ENCODE results near the gene KLK12.

Gene KLK12, protein sequence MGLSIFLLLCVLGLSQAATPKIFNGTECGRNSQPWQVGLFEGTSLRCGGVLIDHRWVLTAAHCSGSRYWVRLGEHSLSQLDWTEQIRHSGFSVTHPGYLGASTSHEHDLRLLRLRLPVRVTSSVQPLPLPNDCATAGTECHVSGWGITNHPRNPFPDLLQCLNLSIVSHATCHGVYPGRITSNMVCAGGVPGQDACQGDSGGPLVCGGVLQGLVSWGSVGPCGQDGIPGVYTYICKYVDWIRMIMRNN

DNA sequence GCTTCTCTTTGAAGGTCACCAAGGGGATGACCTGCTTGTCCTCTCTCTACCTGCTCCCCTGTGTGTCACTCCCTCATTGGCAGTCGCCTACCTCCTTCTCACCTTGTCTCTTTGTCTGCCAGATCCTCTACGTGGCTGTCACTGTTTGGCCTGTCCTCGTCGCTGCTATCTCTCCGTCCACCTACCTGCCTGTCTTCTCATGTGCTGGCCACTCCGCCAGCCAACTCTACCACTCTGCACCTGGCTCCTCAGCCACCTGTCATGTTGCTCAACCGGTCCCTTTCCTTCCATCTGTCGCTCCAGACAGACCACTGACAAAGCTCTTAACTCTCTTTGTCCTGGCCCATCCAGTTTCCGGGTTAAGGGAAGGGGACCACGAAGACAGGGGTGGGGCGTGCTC lies at the start of gene KLK12:
KLK12 (minus strand) TSS at position 299 of the 400 bp plus-strand sequence. CDS start 381 bp downstream, outside the sequence.
- Mint-ChIP-seq H3K4me3 (no peak within 1 kb of the TSS), H3K27me3 (ENCODE audit: low read depth) (peaks cover 43% of the 10 kb centered on the region), H3K27ac (no peak within 1 kb of the TSS), H3K4me1 (no peaks in the 10 kb centered on the region), H3K36me3 (ENCODE audit: low read depth) (no peaks in the 10 kb centered on the region), H3K9me3 (no peaks in the 10 kb centered on the region)
- TF ChIP-seq, protein P1, sequence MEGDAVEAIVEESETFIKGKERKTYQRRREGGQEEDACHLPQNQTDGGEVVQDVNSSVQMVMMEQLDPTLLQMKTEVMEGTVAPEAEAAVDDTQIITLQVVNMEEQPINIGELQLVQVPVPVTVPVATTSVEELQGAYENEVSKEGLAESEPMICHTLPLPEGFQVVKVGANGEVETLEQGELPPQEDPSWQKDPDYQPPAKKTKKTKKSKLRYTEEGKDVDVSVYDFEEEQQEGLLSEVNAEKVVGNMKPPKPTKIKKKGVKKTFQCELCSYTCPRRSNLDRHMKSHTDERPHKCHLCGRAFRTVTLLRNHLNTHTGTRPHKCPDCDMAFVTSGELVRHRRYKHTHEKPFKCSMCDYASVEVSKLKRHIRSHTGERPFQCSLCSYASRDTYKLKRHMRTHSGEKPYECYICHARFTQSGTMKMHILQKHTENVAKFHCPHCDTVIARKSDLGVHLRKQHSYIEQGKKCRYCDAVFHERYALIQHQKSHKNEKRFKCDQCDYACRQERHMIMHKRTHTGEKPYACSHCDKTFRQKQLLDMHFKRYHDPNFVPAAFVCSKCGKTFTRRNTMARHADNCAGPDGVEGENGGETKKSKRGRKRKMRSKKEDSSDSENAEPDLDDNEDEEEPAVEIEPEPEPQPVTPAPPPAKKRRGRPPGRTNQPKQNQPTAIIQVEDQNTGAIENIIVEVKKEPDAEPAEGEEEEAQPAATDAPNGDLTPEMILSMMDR (IDR thresholded peaks at IDR 0.05; ENCODE audit: unreplicated experiment in 3 of 3) = no peak

DNA sequence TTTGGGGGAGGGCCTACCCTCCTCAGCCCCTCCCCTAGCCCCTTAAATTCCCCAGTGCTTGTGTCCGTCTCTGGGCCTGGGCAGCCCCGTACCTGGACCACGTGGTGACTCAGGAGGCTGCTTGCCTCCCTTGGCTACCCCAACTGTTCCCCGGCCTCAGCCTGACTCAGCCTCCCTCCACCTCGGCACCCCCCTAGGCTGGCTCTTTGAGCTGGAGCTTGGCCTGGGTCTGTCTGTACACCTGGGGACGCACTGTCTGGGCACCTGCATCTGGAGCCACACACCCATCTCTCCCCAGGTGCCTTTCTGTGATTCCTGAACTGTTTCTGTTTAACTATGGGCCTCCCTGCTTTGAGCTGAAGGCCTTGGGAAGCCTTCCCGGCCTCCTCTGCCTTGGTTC lies 49.7 kb upstream of the KLK12 start:
- Mint-ChIP-seq H3K36me3 (ENCODE audit: low read depth) (no peaks in the 10 kb centered on the region), H3K4me1 (no peaks in the 10 kb centered on the region), H3K27me3 (ENCODE audit: low read depth) (peaks cover 28% of the 10 kb centered on the region), H3K9me3 (no peaks in the 10 kb centered on the region), H3K4me3 (no peak overlapping the region), H3K27ac (no peak overlapping the region)
- TF ChIP-seq, protein P1 (IDR thresholded peaks at IDR 0.05; ENCODE audit: unreplicated experiment in 3 of 3) = no peak

DNA sequence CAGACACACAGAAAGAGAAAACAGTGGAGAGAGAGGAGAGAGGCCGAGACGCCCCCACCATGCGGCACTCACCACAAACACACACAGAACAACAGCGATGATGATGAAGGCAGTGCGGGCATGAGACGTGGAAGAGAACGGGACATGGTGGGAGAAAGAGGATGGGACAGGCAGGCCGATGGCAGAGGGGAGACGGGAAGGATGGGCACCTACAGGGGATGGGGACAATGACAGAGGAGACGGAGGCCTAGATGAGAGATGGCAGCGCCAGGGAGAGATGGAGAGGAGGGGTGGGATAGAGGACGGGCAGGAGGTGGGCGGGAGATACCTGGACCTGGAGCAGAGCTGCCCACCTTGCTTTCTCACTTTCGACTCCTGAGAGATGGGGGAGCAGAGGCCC lies 49.0 kb upstream of the KLK12 start:
- H3K36me3 Mint-ChIP-seq (ENCODE audit: low read depth) = no peaks in the 10 kb centered on the region
- H3K27me3 Mint-ChIP-seq (ENCODE audit: low read depth) = peaks cover 28% of the 10 kb centered on the region

DNA sequence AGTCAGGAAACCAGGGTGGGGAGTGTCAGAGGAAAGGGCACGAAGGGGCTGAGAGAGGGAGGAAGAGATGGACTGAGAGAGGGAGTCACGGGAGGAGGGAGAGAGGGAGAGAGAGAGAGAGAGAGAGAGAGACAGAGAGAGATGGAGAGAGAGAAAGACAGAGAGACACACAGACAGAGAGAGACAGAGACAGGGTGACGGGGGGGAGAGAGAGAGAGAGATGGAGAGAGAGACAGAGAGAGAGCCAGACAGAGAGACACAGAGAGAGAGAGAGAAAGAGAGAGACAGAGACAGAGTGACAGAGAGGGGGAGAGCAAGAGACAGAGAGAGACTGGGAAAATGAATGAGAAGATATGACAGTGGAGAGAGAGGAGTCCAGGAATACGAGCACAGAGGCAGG lies 48.4 kb upstream of the KLK12 start:
- no peaks in the 10 kb centered on the region for H3K4me1 Mint-ChIP-seq

More for the DNA sequence above, 49.0 kb upstream of the KLK12 start:
- Mint-ChIP-seq H3K9me3 (no peaks in the 10 kb centered on the region), H3K4me3 (no peak overlapping the region), H3K4me1 (no peaks in the 10 kb centered on the region), H3K27ac (no peak overlapping the region)
- TF ChIP-seq, protein P1 (IDR thresholded peaks at IDR 0.05; ENCODE audit: unreplicated experiment in 3 of 3) = no peak

DNA sequence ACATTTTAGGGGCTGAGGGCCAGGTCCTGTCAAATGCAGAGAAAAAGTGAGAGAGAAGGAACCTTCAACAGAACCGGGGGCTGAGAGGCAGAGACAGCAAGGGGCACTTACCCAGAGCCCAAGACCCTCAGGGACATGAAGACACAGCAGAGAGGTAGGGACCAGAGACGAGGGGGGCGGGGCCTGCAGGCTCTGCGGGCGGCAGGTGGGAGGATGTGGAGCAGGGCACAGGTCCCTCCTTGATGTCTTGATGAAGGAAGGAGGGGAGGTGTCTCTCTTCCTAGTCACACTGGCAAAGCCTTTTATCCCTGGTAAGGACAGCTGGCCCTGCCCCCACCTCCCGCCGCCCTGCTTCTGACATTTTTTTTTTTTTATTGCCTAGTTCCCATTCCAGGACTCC lies 47.8 kb upstream of the KLK12 start, which contains the start of gene KLK14:
KLK14 (minus strand) TSS at position 277 of the 400 bp plus-strand sequence; CDS start at position 4, 273 bp downstream.
- TF ChIP-seq, protein P1 (IDR thresholded peaks at IDR 0.05; ENCODE audit: unreplicated experiment in 3 of 3) = no peak
- Mint-ChIP-seq H3K36me3 (ENCODE audit: low read depth) (no peaks in the 10 kb centered on the region), H3K4me3 (no peak within 1 kb of the TSS), H3K9me3 (no peaks in the 10 kb centered on the region), H3K27me3 (ENCODE audit: low read depth) (peaks cover 32% of the 10 kb centered on the region), H3K4me1 (no peaks in the 10 kb centered on the region), H3K27ac (no peak within 1 kb of the TSS)

More for the DNA sequence above, 48.4 kb upstream of the KLK12 start:
- Mint-ChIP-seq H3K4me3 (no peak overlapping the region), H3K36me3 (ENCODE audit: low read depth) (no peaks in the 10 kb centered on the region), H3K9me3 (no peaks in the 10 kb centered on the region), H3K27ac (no peak overlapping the region), H3K27me3 (ENCODE audit: low read depth) (peaks cover 30% of the 10 kb centered on the region)
- TF ChIP-seq, protein P1 (IDR thresholded peaks at IDR 0.05; ENCODE audit: unreplicated experiment in 3 of 3) = no peak

DNA sequence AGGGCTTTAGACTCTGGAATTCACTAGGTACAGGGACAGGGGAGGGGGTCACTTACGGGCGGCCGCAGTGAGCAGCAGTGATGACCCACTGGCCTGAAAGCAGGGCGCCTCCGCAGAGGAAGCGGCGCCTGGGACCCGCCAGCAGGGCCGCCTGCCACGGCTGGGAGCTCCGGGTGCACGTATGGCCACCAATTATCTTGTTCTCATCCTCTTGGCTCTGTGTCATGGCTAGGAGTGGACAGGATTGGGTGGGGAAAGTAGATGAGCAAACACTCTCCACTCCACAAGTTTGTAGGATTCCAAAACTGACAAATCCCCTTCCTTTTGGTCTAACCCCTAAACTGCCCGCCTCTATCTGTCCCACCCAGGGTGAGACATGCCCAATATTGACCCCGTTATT lies 46.7 kb upstream of the KLK12 start:
- TF ChIP-seq, protein P1 (IDR thresholded peaks at IDR 0.05; ENCODE audit: unreplicated experiment in 3 of 3) = no peak
- Mint-ChIP-seq H3K27me3 (ENCODE audit: low read depth) (peaks cover 33% of the 10 kb centered on the region), H3K4me1 (no peaks in the 10 kb centered on the region), H3K36me3 (ENCODE audit: low read depth) (no peaks in the 10 kb centered on the region), H3K4me3 (no peak overlapping the region), H3K27ac (no peak overlapping the region), H3K9me3 (no peaks in the 10 kb centered on the region)
